ENCODE data around the gene TK2.

DNA sequence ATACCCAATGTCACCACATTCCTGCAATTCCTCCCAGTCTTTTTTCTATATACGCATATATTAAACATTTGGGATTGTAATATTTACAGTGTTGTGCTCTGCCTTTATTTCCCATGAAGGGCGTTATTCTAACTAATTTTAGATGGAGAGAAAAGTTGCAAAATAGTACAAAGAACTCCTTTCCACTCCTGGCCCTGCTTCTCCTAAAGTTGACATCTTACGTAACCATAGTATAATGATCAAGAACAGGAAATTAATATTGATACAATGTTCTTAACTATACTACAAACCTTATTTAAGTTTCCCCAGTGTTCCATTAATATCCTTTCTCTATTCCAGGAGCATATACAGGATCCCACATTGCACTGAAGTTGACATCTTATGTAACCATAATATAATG, 46.3 kb downstream of the TK2 start:
- TF ChIP-seq, protein P1, sequence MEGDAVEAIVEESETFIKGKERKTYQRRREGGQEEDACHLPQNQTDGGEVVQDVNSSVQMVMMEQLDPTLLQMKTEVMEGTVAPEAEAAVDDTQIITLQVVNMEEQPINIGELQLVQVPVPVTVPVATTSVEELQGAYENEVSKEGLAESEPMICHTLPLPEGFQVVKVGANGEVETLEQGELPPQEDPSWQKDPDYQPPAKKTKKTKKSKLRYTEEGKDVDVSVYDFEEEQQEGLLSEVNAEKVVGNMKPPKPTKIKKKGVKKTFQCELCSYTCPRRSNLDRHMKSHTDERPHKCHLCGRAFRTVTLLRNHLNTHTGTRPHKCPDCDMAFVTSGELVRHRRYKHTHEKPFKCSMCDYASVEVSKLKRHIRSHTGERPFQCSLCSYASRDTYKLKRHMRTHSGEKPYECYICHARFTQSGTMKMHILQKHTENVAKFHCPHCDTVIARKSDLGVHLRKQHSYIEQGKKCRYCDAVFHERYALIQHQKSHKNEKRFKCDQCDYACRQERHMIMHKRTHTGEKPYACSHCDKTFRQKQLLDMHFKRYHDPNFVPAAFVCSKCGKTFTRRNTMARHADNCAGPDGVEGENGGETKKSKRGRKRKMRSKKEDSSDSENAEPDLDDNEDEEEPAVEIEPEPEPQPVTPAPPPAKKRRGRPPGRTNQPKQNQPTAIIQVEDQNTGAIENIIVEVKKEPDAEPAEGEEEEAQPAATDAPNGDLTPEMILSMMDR (conservative IDR thresholded peaks at IDR 0.05 in 1 of 2, IDR thresholded peaks at IDR 0.05 in 1 of 2; ENCODE audit: low read depth in 1 of 2, low read length in 2 of 2) = no peak
- no peak for TF ChIP-seq EZH2 (IDR thresholded peaks at IDR 0.05; ENCODE audit: low read length, missing control alignments)

Data from fibroblast of lung (primary cell).